Sigmoid colon (tissue), 4 donors: ENCODE results near the gene VPS25.

Experiments used
- EP300 ChIP-seq, 4 donors: sonication (generic); formaldehyde crosslinking; IDR thresholded peaks; one replicate each; pipeline ENCODE4 v1.6.1; 2017; ENCODE audit warnings: antibody characterized with exemption in 4 of 4
- POLR2A ChIP-seq, 2 donors: fragments of 450-650 bp; IDR thresholded peaks; one replicate each; pipeline ENCODE4 v1.6.1; 2016; ENCODE audit warnings: antibody characterized with exemption in 2 of 2, mild to moderate bottlenecking in 2 of 2, moderate library complexity in 2 of 2
- POLR2AphosphoS5 ChIP-seq, 4 donors: sonication (generic); formaldehyde crosslinking; IDR thresholded peaks; one replicate each; pipeline ENCODE4 v1.6.1; 2017; ENCODE audit warnings: antibody characterized with exemption in 4 of 4
- TF ChIP-seq, protein P1 (sequence below), 4 experiments: fragments of 450-650 bp in 3 of 4; fragments of 200-600 bp in 1 of 4; IDR thresholded peaks; one replicate each; pipeline ENCODE4 v1.5.1; 2016 to 2019; ENCODE audit warnings: antibody characterized with exemption in 4 of 4, mild to moderate bottlenecking in 3 of 4, moderate library complexity in 2 of 4

DNA sequence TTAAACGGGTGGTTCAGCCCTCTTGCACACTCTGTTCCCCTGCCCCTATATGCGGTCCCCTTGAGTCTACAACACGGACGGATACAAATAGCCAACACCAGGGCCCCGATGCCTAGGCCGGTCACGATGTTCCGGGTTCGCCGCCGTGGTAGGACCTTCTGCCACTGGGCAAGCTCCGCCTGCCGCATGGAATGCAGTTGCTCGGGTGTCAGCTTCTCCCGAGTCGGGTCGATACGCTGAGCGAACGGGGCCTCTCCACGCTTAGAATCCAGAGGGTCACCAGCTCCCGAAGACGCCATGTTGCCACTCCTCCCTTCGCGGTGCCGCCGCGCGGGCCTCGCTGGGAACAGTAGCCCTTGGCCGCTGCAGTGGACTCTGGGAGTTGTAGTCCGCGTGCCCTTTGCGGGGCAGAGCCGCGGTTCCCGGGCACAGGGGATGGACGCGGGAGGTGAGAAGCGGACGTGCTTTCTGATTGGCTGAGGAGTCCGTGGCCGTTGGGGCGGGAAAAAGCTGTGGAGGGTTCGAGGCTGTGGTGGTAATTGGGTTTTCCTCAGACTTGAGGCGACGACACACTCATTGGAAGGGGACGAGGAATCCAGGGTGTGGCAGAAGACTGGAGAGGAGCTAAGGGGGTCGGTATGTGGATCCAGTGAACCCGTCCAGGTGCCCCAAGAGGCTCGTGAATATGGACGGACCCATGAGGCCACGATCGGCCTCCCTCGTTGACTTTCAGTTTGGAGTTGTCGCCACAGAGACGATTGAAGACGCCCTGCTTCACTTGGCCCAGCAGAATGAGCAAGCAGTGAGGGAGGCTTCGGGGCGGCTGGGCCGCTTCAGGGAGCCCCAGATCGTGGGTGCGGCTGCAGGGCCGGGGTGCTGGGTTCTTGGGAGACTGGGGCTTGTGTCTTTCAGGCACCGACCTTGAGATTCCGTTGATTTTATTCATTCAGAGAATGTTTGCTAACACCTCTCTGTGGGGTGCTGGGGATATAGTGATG lies 25.4 kb downstream of the VPS25 start, which contains the start of the genes CNTD1 and COA3:
- TF ChIP-seq POLR2A (IDR thresholded peaks at IDR 0.05), result peak in 1 of 2 donors; percentile 33
- TF ChIP-seq, protein P1, sequence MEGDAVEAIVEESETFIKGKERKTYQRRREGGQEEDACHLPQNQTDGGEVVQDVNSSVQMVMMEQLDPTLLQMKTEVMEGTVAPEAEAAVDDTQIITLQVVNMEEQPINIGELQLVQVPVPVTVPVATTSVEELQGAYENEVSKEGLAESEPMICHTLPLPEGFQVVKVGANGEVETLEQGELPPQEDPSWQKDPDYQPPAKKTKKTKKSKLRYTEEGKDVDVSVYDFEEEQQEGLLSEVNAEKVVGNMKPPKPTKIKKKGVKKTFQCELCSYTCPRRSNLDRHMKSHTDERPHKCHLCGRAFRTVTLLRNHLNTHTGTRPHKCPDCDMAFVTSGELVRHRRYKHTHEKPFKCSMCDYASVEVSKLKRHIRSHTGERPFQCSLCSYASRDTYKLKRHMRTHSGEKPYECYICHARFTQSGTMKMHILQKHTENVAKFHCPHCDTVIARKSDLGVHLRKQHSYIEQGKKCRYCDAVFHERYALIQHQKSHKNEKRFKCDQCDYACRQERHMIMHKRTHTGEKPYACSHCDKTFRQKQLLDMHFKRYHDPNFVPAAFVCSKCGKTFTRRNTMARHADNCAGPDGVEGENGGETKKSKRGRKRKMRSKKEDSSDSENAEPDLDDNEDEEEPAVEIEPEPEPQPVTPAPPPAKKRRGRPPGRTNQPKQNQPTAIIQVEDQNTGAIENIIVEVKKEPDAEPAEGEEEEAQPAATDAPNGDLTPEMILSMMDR (IDR thresholded peaks at IDR 0.05), result no peak
- TF ChIP-seq EP300 (IDR thresholded peaks at IDR 0.05), result no peak
- TF ChIP-seq POLR2AphosphoS5 (IDR thresholded peaks at IDR 0.05), result peak in 3 of 4 donors; percentile 50 to 63 (median 60)
